Measurements from ENCODE around the gene FAIM. TPM values are rescaled to one million over a fixed set of nuclear protein-coding genes. Genes with fewer than 3 reads are reported as not detected.
A peak's percentile ranks its signal among the peaks of the same experiment; 100 is the strongest.
"Not testable (repeated sequence)": the region's sequence is repeated elsewhere in the genome, so short reads cannot be mapped to it uniquely, and the experiment has no call there.

The FAIM gene, protein sequence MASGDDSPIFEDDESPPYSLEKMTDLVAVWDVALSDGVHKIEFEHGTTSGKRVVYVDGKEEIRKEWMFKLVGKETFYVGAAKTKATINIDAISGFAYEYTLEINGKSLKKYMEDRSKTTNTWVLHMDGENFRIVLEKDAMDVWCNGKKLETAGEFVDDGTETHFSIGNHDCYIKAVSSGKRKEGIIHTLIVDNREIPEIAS
- total RNA-seq, result 10 to 100 TPM in 1 of 4 donors, 1 to 10 TPM in 3; 4.1 to 19.3 (median 7.0) TPM

DNA sequence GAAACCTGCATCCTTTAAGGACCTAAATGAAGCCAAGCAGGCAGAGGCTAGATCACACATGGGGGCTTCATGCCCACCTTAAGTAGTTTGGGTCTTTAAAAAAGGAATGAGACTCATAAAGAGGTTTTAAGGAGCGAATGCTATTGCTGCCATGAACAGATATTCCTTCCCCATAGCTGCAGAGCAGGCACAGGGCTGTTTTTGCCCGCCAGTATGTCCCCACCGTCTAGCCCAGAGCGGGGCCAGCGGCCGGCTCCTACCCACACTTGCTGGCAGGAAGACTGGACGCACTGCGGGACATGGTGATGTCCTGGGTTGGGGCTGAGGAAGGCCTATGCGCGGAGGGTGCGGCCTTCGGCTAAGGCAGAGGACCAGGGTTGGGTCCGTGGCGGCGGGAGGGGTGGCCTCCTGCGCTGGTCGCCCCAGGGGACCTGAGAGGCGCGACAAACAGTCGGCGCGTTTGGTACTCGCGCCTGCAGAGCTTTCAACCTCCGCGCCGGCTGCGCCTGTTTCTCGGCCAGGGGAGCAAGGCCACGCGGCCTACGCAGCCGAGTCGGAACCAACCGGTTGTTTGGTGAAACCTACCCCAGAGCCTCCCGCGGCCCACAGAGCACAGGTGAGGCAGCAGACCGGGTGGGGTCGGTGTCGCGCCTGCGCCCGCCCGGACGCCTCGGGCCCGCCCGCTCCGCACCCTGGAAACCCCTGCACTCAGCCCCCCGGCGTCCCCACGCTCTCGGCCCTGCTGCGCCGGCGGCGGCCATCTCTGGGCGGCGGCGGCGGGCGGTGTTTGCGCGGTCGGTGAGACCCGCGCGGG, at the start of gene FAIM:
Gene FAIM, plus strand, starts transcription at position 450 of the 814 bp plus-strand sequence. CDS start 10,956 bp downstream, outside the sequence.
- TF ChIP-seq EP300 (IDR thresholded peaks at IDR 0.05; ENCODE audit: low read depth), result no peak
- TF ChIP-seq, protein P1, sequence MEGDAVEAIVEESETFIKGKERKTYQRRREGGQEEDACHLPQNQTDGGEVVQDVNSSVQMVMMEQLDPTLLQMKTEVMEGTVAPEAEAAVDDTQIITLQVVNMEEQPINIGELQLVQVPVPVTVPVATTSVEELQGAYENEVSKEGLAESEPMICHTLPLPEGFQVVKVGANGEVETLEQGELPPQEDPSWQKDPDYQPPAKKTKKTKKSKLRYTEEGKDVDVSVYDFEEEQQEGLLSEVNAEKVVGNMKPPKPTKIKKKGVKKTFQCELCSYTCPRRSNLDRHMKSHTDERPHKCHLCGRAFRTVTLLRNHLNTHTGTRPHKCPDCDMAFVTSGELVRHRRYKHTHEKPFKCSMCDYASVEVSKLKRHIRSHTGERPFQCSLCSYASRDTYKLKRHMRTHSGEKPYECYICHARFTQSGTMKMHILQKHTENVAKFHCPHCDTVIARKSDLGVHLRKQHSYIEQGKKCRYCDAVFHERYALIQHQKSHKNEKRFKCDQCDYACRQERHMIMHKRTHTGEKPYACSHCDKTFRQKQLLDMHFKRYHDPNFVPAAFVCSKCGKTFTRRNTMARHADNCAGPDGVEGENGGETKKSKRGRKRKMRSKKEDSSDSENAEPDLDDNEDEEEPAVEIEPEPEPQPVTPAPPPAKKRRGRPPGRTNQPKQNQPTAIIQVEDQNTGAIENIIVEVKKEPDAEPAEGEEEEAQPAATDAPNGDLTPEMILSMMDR (IDR thresholded peaks at IDR 0.05), result no peak
- TF ChIP-seq POLR2AphosphoS5 (IDR thresholded peaks at IDR 0.05), result peak in 2 of 3 donors; percentile 21 to 40
- TF ChIP-seq POLR2A (IDR thresholded peaks at IDR 0.05), result peak; percentile 59
- intact Hi-C loops (cut with DNase I; ENCODE audit: low total_unique reads), result no loop called here
- in situ Hi-C loops (cut with MboI; ENCODE audit: low pct_ligation_motif_present in 1 of 4, low pct_unique_long_range_greater_than_20kb in 1 of 4, low sequenced_read_pairs in 3 of 4), result no loop called here
- Histone ChIP-seq H3K36me3 (no peaks in the 10 kb centered on the region), H3K27me3 (no peaks in the 10 kb centered on the region), H3K4me1 (peaks cover 4 to 14% (median 9%) of the 10 kb centered on the region in 4 donors), H3K4me3 (peak within 1 kb of the TSS; percentile 69 to 84 (median 73)), H3K27ac (peak within 1 kb of the TSS; percentile 94 to 98 (median 96)), H3K9me3 (no peaks in the 10 kb centered on the region)
- 3 to 33% methylated on average over 1 to 37 of the region's 68 CpGs for WGBS, 2 donors (ENCODE audit: low coverage in 1 of 2)
- peak; percentile 75 for DNase-seq

DNA sequence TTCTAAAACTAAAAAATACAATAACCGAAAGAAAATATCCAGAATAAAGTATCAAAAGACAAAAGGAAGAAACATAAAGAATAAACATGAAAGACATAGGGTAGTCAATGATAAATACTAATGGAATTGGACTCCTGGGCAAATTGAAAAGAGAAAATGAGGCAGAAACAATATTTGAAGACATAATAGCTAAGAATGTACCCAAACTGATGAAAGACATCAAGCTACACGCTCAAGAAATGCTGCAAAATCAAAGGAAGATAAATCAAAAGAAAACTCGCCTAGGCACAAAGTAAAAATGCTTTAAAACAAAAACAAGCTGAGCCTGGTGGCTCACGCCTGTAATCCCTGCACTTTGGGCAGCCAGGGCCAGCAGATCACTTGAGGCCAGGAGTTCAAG, 49.4 kb upstream of the FAIM start:
- Histone ChIP-seq H3K27me3 (no peaks in the 10 kb centered on the region), H3K4me1 (no peaks in the 10 kb centered on the region), H3K27ac (no peak overlapping the region), H3K9me3 (peaks cover 10 to 30% of the 10 kb centered on the region in 2 donors), H3K36me3 (peaks cover 0 to 28% (median 0%) of the 10 kb centered on the region in 4 donors), H3K4me3 (no peak overlapping the region)
- TF ChIP-seq EP300 (IDR thresholded peaks at IDR 0.05; ENCODE audit: low read depth) (no peak), POLR2A (IDR thresholded peaks at IDR 0.05) (no peak), POLR2AphosphoS5 (IDR thresholded peaks at IDR 0.05) (no peak)
- TF ChIP-seq, protein P1 (IDR thresholded peaks at IDR 0.05), result no peak
- intact Hi-C loops (cut with DNase I; ENCODE audit: low total_unique reads) (no loop called here), in situ Hi-C loops (cut with MboI; ENCODE audit: low pct_ligation_motif_present in 1 of 4, low pct_unique_long_range_greater_than_20kb in 1 of 4, low sequenced_read_pairs in 3 of 4) (no loop called here)
- 72 to 89% methylated on average over 4 of the region's 4 CpGs for WGBS, 2 donors (ENCODE audit: low coverage in 1 of 2)
- no peak for DNase-seq

DNA sequence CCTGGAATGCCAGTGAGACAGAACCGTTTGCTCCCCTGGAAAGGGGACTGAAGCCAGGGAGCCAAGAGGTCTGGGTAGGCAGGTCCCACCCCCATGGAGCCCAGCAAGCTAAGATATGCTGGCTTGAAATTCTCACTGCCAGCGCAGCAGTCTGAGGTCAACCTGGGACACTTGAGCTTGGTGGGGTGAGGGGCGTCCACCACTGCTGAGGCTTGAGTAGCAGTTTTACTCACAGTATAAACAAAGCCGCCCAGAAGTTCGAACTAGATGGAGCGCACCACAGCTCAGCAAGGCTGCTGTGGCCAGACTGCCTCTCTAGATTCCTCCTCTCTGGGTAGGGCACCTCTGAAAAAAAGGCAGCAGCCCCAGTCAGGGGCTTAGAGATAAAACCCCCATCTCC, 48.1 kb upstream of the FAIM start:
- WGBS, 2 donors (ENCODE audit: low coverage in 1 of 2), result 94% methylated on average over 6 of the region's 6 CpGs; no CpG with 5 or more reads in 1 of the 2 donors
- no peaks in the 10 kb centered on the region for H3K4me1 ChIP-seq
- in situ Hi-C loops (cut with MboI; ENCODE audit: low pct_ligation_motif_present in 1 of 4, low pct_unique_long_range_greater_than_20kb in 1 of 4, low sequenced_read_pairs in 3 of 4), result no loop called here
- peaks cover 10 to 30% of the 10 kb centered on the region in 2 donors for H3K9me3 ChIP-seq
- H3K36me3 ChIP-seq, result peaks cover 0 to 28% (median 0%) of the 10 kb centered on the region in 4 donors
- no peak overlapping the region for H3K4me3 ChIP-seq
- no peak for DNase-seq
- TF ChIP-seq POLR2AphosphoS5 (IDR thresholded peaks at IDR 0.05), result no peak
- TF ChIP-seq, protein P1 (IDR thresholded peaks at IDR 0.05), result no peak
- no peak for TF ChIP-seq POLR2A (IDR thresholded peaks at IDR 0.05)
- intact Hi-C loops (cut with DNase I; ENCODE audit: low total_unique reads), result no loop called here
- no peak overlapping the region for H3K27ac ChIP-seq
- no peaks in the 10 kb centered on the region for H3K27me3 ChIP-seq

DNA sequence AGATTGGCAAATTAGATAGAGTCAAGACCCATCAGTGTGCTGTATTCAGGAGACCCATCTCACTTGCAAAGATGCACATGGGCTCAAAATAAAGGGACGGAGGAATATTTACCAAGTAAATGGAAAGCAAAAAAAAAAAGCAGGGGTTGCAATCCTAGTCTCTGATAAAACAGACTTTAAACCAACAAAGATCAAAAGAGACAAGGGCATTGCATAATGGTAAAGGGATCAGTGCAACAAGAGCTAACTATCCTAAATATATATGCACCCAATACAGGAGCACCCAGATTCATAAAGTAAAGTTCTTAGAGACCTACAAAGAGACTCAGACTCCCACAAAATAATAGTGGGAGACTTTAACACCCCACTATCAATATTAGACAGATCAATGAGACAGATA, 45.7 kb upstream of the FAIM start:
- WGBS, 2 donors (ENCODE audit: low coverage in 1 of 2), result 100% methylated on average over 1 of the region's 1 CpG
- H3K4me3 ChIP-seq; H3K27me3 ChIP-seq; H3K27ac ChIP-seq; DNase-seq; in situ Hi-C loops (cut with MboI; ENCODE audit: low pct_ligation_motif_present in 1 of 4, low pct_unique_long_range_greater_than_20kb in 1 of 4, low sequenced_read_pairs in 3 of 4); intact Hi-C loops (cut with DNase I; ENCODE audit: low total_unique reads); H3K4me1 ChIP-seq: not testable (repeated sequence)
- Histone ChIP-seq H3K36me3 (peaks cover 0 to 24% (median 0%) of the 10 kb centered on the region in 4 donors), H3K9me3 (peaks cover 10 to 20% of the 10 kb centered on the region in 2 donors)

DNA sequence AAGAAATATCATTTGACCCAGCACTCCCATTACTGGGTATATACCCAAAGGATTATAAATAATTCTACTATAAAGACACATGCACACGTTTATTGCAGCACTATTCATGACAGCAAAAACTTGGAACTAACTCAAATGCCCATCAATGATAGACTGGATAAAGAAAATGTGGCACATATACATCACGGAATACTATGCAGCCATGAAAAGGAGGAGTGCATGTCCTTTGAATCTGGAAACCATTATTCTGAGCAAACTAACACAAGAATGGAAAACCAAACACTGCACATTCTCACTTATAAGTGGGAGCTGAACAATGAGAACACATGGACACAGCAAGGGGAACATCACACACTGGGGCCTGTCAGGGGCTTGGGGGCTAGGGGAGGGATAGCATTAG, 42.3 kb upstream of the FAIM start:
- H3K9me3 ChIP-seq; H3K36me3 ChIP-seq; H3K27me3 ChIP-seq; intact Hi-C loops (cut with DNase I; ENCODE audit: low total_unique reads); H3K4me1 ChIP-seq; H3K4me3 ChIP-seq; in situ Hi-C loops (cut with MboI; ENCODE audit: low pct_ligation_motif_present in 1 of 4, low pct_unique_long_range_greater_than_20kb in 1 of 4, low sequenced_read_pairs in 3 of 4); H3K27ac ChIP-seq; DNase-seq: not testable (repeated sequence)
- WGBS, 2 donors (ENCODE audit: low coverage in 1 of 2), result 82 to 90% methylated on average over 2 of the region's 2 CpGs

Measured in transverse colon (tissue), 4 donors.